IPS DF 4.7 (cell line): ENCODE measurements around the gene DOK7.
"Not testable (repeated sequence)": the region's sequence is repeated elsewhere in the genome, so short reads cannot be mapped to it uniquely, and the experiment has no call there.

Experiments
- DNase-seq: peaks from one replicate; pipeline ENCODE4 v3.0.0-alpha.2; 2013; ENCODE audit warnings: low spot score; ENCODE audit errors: extremely low read depth

The DOK7 gene

GRCh38 chr4:3531879-3532750, 69.0 kb downstream of the DOK7 start, which contains the start of gene LRPAP1:
LRPAP1 (minus strand) TSS chr4:3532422; CDS start chr4:3532412, 10 bp downstream.
- peak; percentile 62 for DNase-seq

GRCh38 chr4:3532751-3533422, 69.8 kb downstream of the DOK7 start:
- DNase-seq = no peak

- DNase-seq = no peak
Observed at GRCh38 chr4:3533423-3533820, 70.3 kb downstream of the DOK7 start.

DNA sequence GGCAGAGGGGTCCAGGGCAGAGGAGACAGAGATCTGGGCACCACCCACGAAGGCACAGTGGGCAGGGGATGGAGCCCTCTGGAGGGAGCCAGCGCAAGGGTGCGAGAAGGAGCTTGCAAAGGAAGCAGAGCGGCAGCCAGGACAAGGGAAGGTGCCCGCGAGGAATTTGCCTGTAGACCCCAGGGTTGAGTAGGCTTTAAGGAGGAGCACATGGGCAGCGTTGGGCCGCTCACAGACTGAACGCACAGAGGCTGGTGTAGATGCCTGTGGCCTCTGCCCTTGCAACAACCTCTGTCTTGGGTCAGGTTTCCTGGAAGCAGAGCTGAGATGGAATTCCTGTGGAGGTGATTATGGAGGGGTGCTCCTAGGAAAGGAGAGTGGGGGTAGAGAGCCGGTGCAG, 72.7 kb downstream of the DOK7 start:
- DNase-seq = not testable (repeated sequence)

DNA sequence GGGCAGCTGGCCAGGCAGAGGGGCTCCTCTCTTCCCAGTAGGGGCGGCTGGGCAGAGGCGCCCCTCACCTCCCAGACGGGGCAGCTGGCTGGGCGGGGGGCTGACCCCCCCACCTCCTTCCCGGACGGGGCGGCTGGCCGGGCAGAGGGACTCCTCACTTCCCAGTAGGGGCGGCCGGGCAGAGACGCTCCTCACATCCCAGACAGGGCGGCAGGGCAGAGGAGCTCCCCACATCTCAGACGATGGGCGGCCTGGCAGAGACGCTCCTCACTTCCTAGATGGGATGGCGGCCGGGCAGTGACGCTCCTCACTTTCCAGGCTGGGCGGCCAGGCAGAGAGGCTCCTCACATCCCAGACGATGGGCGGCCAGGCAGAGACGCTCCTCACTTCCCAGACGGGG, 75.8 kb downstream of the DOK7 start:
- DNase-seq = not testable (repeated sequence)

DNA sequence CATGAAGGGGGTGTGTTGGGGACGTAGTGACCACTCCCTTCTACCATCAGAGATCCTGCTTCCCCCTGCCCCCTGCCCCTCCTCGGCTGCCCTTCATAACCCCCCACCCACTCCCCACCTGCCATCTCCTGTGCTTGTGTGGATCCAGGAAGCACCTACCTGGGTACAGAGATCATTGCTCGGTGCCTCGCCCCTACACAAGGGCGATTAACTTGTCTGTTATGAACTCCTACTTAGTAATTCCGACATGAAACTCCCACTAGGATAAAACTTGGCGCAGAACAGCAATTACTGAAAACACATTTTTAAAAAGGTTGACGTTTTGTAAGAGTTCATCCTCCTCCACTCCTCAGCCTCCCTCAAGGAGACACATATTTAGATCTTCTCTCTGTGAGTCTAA, 80.3 kb downstream of the DOK7 start:
- not testable (repeated sequence) for DNase-seq
